SHP77 (cell line): ENCODE data around the gene AJM1.
"Not testable (repeated sequence)": the region's sequence is repeated elsewhere in the genome, so short reads cannot be mapped to it uniquely, and the experiment has no call there.

Experiments
- DNase-seq, 2 experiments: peaks; one replicate each; lab custom pipeline; 2025; lab: John Stamatoyannopoulos, UW

Gene AJM1

DNA sequence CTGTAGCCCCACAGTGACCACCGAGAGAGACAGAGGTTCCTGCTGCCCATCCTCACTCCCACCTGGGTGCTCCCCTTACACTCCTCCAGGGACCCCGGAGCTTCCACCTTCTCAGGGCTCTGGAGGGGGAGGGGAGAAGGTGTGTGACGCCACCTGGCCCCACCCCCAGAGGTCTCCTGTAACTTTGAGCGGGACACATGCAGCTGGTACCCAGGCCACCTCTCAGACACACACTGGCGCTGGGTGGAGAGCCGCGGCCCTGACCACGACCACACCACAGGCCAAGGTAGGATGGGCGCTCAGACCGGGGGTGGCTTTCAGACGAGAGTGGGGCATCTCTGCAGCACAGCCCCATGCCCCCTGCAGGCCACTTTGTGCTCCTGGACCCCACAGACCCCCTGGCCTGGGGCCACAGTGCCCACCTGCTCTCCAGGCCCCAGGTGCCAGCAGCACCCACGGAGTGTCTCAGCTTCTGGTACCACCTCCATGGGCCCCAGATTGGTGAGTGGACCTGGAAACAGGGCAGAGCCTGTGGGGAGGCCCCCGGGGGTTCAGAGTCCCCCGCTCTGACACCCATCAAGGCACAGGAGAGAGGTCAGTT, 14.4 kb downstream of the AJM1 start:
- no peak for DNase-seq

- no peak for DNase-seq
These were observed 14.9 kb downstream of the AJM1 start for GRCh38 chr9:136857166-136857565.

GRCh38 chr9:136857581-136858412, 15.5 kb downstream of the AJM1 start:
- no peak for DNase-seq

GRCh38 chr9:136858452-136858843, 16.2 kb downstream of the AJM1 start:
- DNase-seq: no peak

GRCh38 chr9:136858844-136859757, 16.8 kb downstream of the AJM1 start:
- DNase-seq: no peak

GRCh38 chr9:136860529-136860928, 18.3 kb downstream of the AJM1 start:
- no peak for DNase-seq

DNA sequence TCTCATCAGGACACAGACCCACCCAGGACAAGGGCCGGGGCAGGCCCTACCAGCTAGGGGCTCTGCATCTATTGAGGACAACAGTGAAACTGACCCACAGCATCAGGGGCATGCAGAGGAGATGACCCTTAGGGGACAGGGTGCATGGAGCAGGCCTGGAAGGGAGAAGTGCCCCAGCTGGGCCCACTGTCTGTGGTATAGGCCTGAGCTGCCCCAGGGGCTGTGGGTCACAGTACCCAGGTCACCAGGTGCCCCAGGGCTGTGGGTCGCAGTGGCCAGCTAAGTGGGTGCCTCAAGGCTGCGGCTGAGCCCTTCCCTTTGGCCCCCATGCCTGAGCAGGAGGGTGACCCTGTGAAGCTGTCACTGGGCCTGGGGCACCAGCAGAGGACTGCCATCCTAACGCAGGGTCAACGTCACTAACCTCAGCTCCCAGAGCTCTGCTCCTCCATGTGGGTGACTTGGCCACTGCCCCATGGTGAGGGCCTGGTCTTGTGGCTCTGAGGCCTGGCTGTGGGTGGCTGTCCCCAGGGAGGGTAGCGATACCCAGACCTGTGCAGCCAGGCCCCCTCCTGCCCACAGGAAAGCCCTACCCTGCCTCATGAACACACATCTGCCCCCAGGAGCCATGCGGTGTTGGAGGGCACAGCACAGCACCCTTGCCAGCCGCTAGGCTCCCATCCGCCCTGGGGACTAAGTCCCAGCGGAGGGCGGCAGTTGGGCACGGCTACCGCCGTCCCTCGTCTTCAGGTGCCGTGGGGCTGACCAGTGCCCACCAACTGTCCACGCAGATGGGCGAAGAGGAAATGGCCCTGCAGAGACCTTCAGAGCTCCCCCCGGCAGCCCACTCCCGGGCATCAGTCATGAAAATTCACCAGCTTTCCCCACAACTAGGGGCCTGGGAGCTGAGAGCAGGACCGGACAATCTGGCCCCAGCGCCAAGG, 18.9 kb downstream of the AJM1 start:
- DNase-seq: no peak

DNA sequence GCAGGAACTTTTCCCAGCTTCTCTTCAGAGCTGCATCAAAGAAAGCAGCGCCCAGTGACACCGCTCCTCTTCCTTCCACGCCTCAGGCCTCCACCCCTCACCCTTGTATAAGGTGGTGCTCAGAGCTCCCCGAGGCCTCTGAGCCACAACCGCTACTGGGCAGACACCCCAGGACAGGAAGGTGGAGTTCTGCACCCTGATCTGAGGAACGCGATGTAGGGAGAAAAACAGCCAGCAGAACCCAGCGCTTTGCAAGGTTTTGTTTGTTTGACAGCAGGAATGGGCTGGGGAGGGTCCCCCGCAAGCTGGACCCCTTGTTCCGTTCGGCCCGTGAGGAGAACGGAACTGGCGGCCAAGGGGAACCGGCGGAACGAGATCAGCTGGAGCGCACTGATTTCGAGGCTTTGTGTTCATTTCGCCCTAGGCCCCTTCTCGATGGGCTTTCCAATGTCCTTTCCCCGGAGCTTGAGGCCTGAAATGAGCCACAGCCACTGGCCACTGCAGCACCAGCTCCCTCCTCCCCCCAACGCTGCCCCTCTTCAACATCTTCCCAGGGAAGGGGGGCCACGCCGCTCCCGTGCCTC, 19.7 kb downstream of the AJM1 start:
- DNase-seq: no peak

- DNase-seq: no peak
These were observed 20.8 kb downstream of the AJM1 start for GRCh38 chr9:136862849-136863622.

GRCh38 chr9:136863623-136864273, 21.5 kb downstream of the AJM1 start:
- no peak for DNase-seq

- no peak for DNase-seq
These were observed 22.9 kb downstream of the AJM1 start for GRCh38 chr9:136865041-136865767.

DNA sequence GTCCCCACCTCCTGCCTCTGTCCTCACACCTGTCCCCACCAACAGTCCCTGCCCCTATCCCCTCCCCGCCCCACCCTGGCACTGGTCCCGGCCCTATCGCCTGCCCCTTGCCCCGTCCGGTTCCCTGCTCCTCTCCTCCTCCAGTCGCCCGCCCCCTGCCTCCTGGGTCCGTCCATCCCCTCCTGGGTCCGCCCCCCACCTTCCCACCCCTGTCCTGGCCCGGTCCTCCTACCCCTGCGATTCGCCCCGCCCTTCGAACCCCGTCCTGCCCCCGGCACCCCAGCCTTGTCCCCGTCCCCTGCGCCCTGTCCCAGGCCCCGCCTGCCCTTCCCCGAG, 23.5 kb downstream of the AJM1 start:
- no peak for DNase-seq

- DNase-seq: not testable (repeated sequence)
These were observed 24.7 kb downstream of the AJM1 start for GRCh38 chr9:136866898-136867421.

GRCh38 chr9:136867480-136867879, 25.2 kb downstream of the AJM1 start:
- DNase-seq: no peak

DNA sequence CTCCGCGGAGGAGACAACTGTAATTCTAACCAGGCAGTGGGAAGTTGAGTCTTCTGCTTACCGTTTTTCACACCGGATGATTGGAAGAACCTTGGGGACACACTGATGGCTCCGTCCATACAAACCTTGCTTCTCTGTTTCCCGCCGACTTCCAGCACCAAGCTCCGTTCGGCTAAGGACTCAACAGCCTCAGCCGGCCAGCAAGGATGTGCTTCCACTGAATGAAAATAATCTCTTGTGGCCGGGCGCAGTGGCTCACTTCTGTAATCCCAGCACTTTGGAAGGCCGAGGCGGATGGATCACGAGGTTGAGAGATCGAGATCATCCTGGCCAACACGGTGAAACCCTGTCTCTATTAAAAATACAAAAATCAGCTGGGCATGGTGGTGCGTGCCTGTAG, 25.6 kb downstream of the AJM1 start:
- DNase-seq: no peak

GRCh38 chr9:136868644-136869043, 26.4 kb downstream of the AJM1 start:
- DNase-seq: no peak

DNA sequence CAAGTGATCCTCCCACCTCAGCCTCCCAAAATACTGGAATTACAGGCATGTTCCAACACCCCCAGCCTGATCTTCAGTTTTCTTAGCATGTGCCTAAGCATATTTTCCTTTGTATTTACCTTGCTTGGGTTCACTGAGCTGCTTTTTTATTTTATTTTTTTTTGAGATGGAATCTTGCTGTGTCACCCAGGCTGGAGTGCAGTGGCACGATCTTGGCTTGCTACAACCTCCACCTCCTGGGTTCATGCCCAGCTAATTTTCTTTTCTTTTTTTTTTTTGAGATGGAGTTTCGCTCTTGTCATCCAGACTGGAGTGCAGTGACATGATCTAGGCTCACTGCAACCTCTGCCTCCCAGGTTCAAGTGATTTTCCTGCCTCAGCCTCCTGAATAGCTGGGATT, 27.3 kb downstream of the AJM1 start:
- not testable (repeated sequence) for DNase-seq

- DNase-seq: no peak
These were observed 32.9 kb downstream of the AJM1 start for GRCh38 chr9:136875155-136875554.

- no peak for DNase-seq
These were observed 34.2 kb downstream of the AJM1 start for GRCh38 chr9:136876476-136876875.
